HepG2 (cell line): ENCODE results near the gene DEPDC5. TPM values are rescaled to one million over a fixed set of nuclear protein-coding genes. Genes with fewer than 3 reads are reported as not detected.

Experiments used
- ATAC-seq: fragments of 200-7000 bp; cut with Tn5 transposase; 3 replicates; pipeline ENCODE4 v1.9.1; 2020; ENCODE audit warnings: mild to moderate bottlenecking, moderate library complexity
- BruUV-seq: library from RNA; stranded (reverse); fragments of 400-500 nt; replicated peaks from 2 replicates; lab custom pipeline; 2021; lab: Mats Ljungman, UMichigan
- CTCF ChIA-PET: fragments of 300-600 bp; formaldehyde crosslinking; extraction: SDS; loops from one replicate; lab custom pipeline; 2021; ENCODE audit warnings: low total read pairs, inconsistent platforms, low intra/inter-chr PET ratio; lab: Yijun Ruan, JAX
- POLR2A ChIA-PET: fragments of 350-600 bp; sonication (Branson Sonifier 250); formaldehyde crosslinking; loops from one replicate; lab custom pipeline; 2020; ENCODE audit warnings: antibody characterized with exemption, inconsistent platforms; lab: Yijun Ruan, JAX
- DNase-seq: peaks from one replicate; pipeline ENCODE4 v3.0.0-alpha.2; 2015; ENCODE audit warnings: low spot score
- FAIRE-seq: peaks from 3 replicates; lab custom pipeline; 2011; peaks lifted over from hg19 to GRCh38; lab: Jason Lieb, UNC
- H2AFZ ChIP-seq: one replicate; pipeline ENCODE4 v1.6.1; 2011; ENCODE audit warnings: low read length, inconsistent platforms
- H3K27ac ChIP-seq: fragments of 300-600 bp; 3 replicates; pipeline ENCODE4 v1.8.0; 2011; ENCODE audit warnings: mixed run types, mild to moderate bottlenecking, mixed read lengths, low read length, inconsistent platforms; ENCODE audit not compliant: insufficient read depth; ENCODE audit errors: extremely low read length
- H3K27me3 ChIP-seq, 2 experiments: fragments of 200-600 bp in 1 of 2; 2 replicates in 1 of 2; 3 replicates in 1 of 2; pipeline versions ENCODE4 v1.6.0 to v1.8.0; 2011; ENCODE audit warnings: low read length in 2 of 2, mild to moderate bottlenecking in 2 of 2, moderate library complexity in 2 of 2, inconsistent platforms in 1 of 2; ENCODE audit not compliant: insufficient read depth in 2 of 2, control insufficient read depth in 1 of 2
- H3K36me3 ChIP-seq, 2 experiments: fragments of 200-600 bp in 1 of 2; replicated peaks in 1 of 2; 2 replicates in 1 of 2; 3 replicates in 1 of 2; pipeline versions ENCODE4 v1.5.1 to v1.8.0; 2011; ENCODE audit warnings: low read length in 2 of 2, inconsistent platforms in 1 of 2; ENCODE audit not compliant: insufficient read depth in 2 of 2, control insufficient read depth in 1 of 2
- H3K4me1 ChIP-seq: 2 replicates; pipeline ENCODE4 v1.5.1; 2012; ENCODE audit warnings: low read length, inconsistent platforms; ENCODE audit not compliant: insufficient read depth
- H3K4me2 ChIP-seq: 2 replicates; pipeline ENCODE4 v1.6.0; 2011; ENCODE audit warnings: low read depth, low read length, inconsistent platforms
- H3K4me3 ChIP-seq, 3 experiments: fragments of 200-600 bp in 1 of 3; sonication (generic), shearing (Covaris generic) in 1 of 3; replicated peaks in 1 of 3; 2 replicates each; pipeline ENCODE4 v1.5.1; 2011 to 2016; ENCODE audit warnings: low read length in 3 of 3, inconsistent platforms in 2 of 3, low read depth in 2 of 3, mild to moderate bottlenecking in 2 of 3, control low read depth in 1 of 3, mixed read lengths in 1 of 3; ENCODE audit not compliant: insufficient read depth in 1 of 3
- H3K79me2 ChIP-seq: one replicate; pipeline ENCODE4 v1.6.1; 2011; ENCODE audit warnings: low read length, inconsistent platforms; ENCODE audit not compliant: insufficient read depth
- H3K9ac ChIP-seq: 2 replicates; pipeline ENCODE4 v1.6.0; 2011; ENCODE audit warnings: mild to moderate bottlenecking, low read depth, low read length, inconsistent platforms; ENCODE audit not compliant: insufficient read depth
- H3K9me3 ChIP-seq: 2 replicates; pipeline ENCODE4 v1.5.1; 2012; ENCODE audit warnings: mild to moderate bottlenecking, low read length
- H4K20me1 ChIP-seq: 2 replicates; pipeline ENCODE4 v1.6.0; 2011; ENCODE audit warnings: inconsistent platforms, mild to moderate bottlenecking, low read length, moderate library complexity; ENCODE audit not compliant: insufficient read depth
- CEBPG ChIP-seq: IDR thresholded peaks from 2 replicates; pipeline ENCODE4 v1.6.1; 2016
- CTCF ChIP-seq: sonication (generic); formaldehyde crosslinking; IDR thresholded peaks from 2 replicates; pipeline ENCODE4 v1.5.0; 2020; ENCODE audit warnings: mild to moderate bottlenecking, missing genetic modification reagents, moderate library complexity
- MIXL1 ChIP-seq: IDR thresholded peaks from 2 replicates; pipeline ENCODE4 v1.6.1; 2016
- PLRG1 ChIP-seq: fragments of 450-650 bp; conservative IDR thresholded peaks from 2 replicates; pipeline ENCODE4 v1.6.1; 2016
- POLR2AphosphoS2 ChIP-seq: IDR thresholded peaks from 2 replicates; pipeline ENCODE4 v1.6.1; 2011; ENCODE audit warnings: low read depth, low read length, improper control_type of control experiment
- RAD21 ChIP-seq: fragments of 450-650 bp; formaldehyde crosslinking; IDR thresholded peaks from 2 replicates; pipeline ENCODE4 v1.5.0; 2020; ENCODE audit warnings: mild to moderate bottlenecking
- RBM22 ChIP-seq: fragments of 200-400 bp; formaldehyde crosslinking; optimal IDR thresholded peaks from 2 replicates; pipeline ENCODE3; 2017; ENCODE audit warnings: mild to moderate bottlenecking, low read length, moderate library complexity
- SMC3 ChIP-seq: IDR thresholded peaks from 2 replicates; pipeline ENCODE4 v1.6.1; 2011; ENCODE audit warnings: low read length, improper control_type of control experiment
- STAG1 ChIP-seq: sonication (generic); formaldehyde crosslinking; IDR thresholded peaks from 2 replicates; pipeline ENCODE4 v1.4.0; 2020; ENCODE audit warnings: missing genetic modification reagents
- YEATS4 ChIP-seq: sonication (generic); formaldehyde crosslinking; IDR thresholded peaks from 2 replicates; pipeline ENCODE4 v1.4.0; 2020; ENCODE audit warnings: missing genetic modification reagents, borderline replicate concordance
- ZFAT ChIP-seq: sonication (generic); formaldehyde crosslinking; conservative IDR thresholded peaks from 2 replicates; pipeline ENCODE4 v1.8.1; 2023; ENCODE audit warnings: missing genetic modification reagents, inconsistent platforms
- WGBS: methylation state at CpG from one replicate; pipeline ENCODE4 v1.1.6; 2017; ENCODE audit warnings: low lambda C conversion rate; 5-methylcytosine and 5-hydroxymethylcytosine counted together
- in situ Hi-C: cut with HindIII; loops from 2 replicates; pipeline ENCODE4 v1.10.0; 2017; ENCODE audit warnings: low pct_unique_long_range_greater_than_20kb; ENCODE audit not compliant: extremely low pct_ligation_motif_present
- intact Hi-C: fragments of 100-400 bp; cut with micrococcal nuclease; formaldehyde crosslinking; loops from one replicate; pipeline ENCODE4 v1.10.0; 2022; ENCODE audit not compliant: unreplicated experiment
- polyA plus RNA-seq, 8 experiments: library from polyadenylated mRNA; depleted of rRNA in 3 of 8; stranded (reverse) in 7 of 8; unstranded in 1 of 8; fragments of >200 nt; fragmentation: Illumina TruSeq in 4 of 8; extraction: Trizol in 4 of 8; gene quantifications; 2 replicates each; pipeline versions ENCODE4 v1.2.1 to v1.2.3, GENCODE V29; 2011 to 2016; ENCODE audit warnings: low read depth in 4 of 8, missing spikeins in 1 of 8, mixed read lengths in 1 of 8; ENCODE audit not compliant: insufficient read depth in 1 of 8
- total RNA-seq, 5 experiments: library from RNA; depleted of rRNA; stranded (reverse); fragments of >200 nt; fragmentation: Illumina TruSeq; extraction: Trizol; gene quantifications; 2 replicates each; pipeline ENCODE4 v1.2.3, GENCODE V29; 2016; ENCODE audit warnings: low read depth in 1 of 5

The DEPDC5 gene
- total and polyA plus RNA-seq, 2 of the 13 experiments (the other 11 are each of a cell fraction or from before 2014, with no cell fraction given) = 9.8 to 12.4 TPM

GRCh38 chr22:31945971-31946680 lies 192.3 kb downstream of the DEPDC5 start (continued):
- TF ChIP-seq YEATS4 (CRISPR knock-in tag) = peak; percentile 40; the same call in 1 of the 2 replicates
- no peak for TF ChIP-seq PLRG1
- peak; percentile 49 for TF ChIP-seq RBM22

- peaks cover 4% of the 10 kb centered on the region; the same call in 1 of the 2 replicates for H4K20me1 ChIP-seq
- no peaks in the 10 kb centered on the region for H3K9me3 ChIP-seq
- ATAC-seq (no peak), FAIRE-seq (peak; percentile 79), DNase-seq (peak; percentile 48)
- no peak overlapping the region for H3K4me2 ChIP-seq
- H3K27ac ChIP-seq = no peak overlapping the region
- peaks cover 64% of the 10 kb centered on the region for H3K79me2 ChIP-seq
- intact Hi-C loops (loop anchor here (1.0 kb wide), 1 partner anchor 75 kb away; no protein-coding TSS in a partner anchor), in situ Hi-C loops (loop anchor here (5.0 to 10.0 kb wide), 2 partner anchors 75 to 192 kb away; partner anchors contain the start of genes DEPDC5 and PRR14L)
- BruUV-seq = no TSS peak
- ChIA-PET CTCF (interaction anchor here (1.6 to 2.5 kb wide), 2 partner anchors 75 to 282 kb away, joined by 3 to 9 read pairs; no protein-coding TSS in a partner anchor), POLR2A (interaction anchor here (1.4 to 1.9 kb wide), 3 partner anchors 15 to 285 kb away, joined by 4 to 5 read pairs (median 4); partner anchors contain the start of gene PISD)
- H2AFZ ChIP-seq = no peak overlapping the region
- TF ChIP-seq SMC3 (peak; percentile 65; the same call in 1 of the 2 replicates), RAD21 (peak; percentile 60), MIXL1 (CRISPR knock-in tag) (peak; percentile 59; the same call in 1 of the 2 replicates), CEBPG (CRISPR knock-in tag) (0 out of 2 replicates have a peak, but pooled peaks have one; percentile 14), STAG1 (CRISPR knock-in tag) (peak; percentile 84), CTCF (peak; percentile 74), ZFAT (no peak), POLR2AphosphoS2 (no peak)
- no peak overlapping the region for H3K4me3 ChIP-seq
- no peaks in the 10 kb centered on the region; a peak in 1 of 5 replicates for H3K27me3 ChIP-seq
- H3K36me3 ChIP-seq = peaks cover 5 to 8% of the 10 kb centered on the region in 2 experiments
- no peak overlapping the region for H3K9ac ChIP-seq
- 22% methylated on average over 2 of the region's 2 CpGs for WGBS
- peaks cover 47% of the 10 kb centered on the region for H3K4me1 ChIP-seq
Observed at GRCh38 chr22:31947296-31947695, 193.5 kb downstream of the DEPDC5 start.
